Liver (tissue), 9 donors: ENCODE measurements around the gene CHST4. TPM values are rescaled to one million over a fixed set of nuclear protein-coding genes. Genes with fewer than 3 reads are reported as not detected.
A peak's percentile ranks its signal among the peaks of the same experiment; 100 is the strongest.

Source experiments
- DNase-seq: peaks from one replicate; pipeline ENCODE4 v3.0.0-alpha.2; 2017; ENCODE audit warnings: low spot score
- H3K27ac ChIP-seq, 2 donors: one replicate each; pipeline ENCODE4 v1.7.0; 2013; ENCODE audit warnings: inconsistent platforms in 2 of 2, low read length in 2 of 2, control low read depth in 1 of 2, low read depth in 1 of 2, mild to moderate bottlenecking in 1 of 2
- H3K27me3 ChIP-seq, 4 donors: one replicate each; pipeline versions ENCODE4 v1.6.1 to v1.7.0; 2013; ENCODE audit warnings: low read length in 3 of 4, inconsistent platforms in 1 of 4, mild to moderate bottlenecking in 1 of 4, moderate library complexity in 1 of 4; ENCODE audit not compliant: control insufficient read depth in 4 of 4, insufficient read depth in 4 of 4
- H3K36me3 ChIP-seq, 4 donors: one replicate each; pipeline versions ENCODE4 v1.6.1 to v1.7.0; 2013; ENCODE audit warnings: low read length in 3 of 4, mild to moderate bottlenecking in 3 of 4, low read depth in 1 of 4, moderate library complexity in 1 of 4; ENCODE audit not compliant: control insufficient read depth in 4 of 4, insufficient read depth in 3 of 4
- H3K4me1 ChIP-seq, 4 donors: one replicate each; pipeline versions ENCODE4 v1.6.1 to v1.7.0; 2013; ENCODE audit warnings: low read length in 3 of 4, mild to moderate bottlenecking in 3 of 4, moderate library complexity in 1 of 4; ENCODE audit not compliant: control insufficient read depth in 4 of 4, insufficient read depth in 4 of 4
- H3K4me3 ChIP-seq, 3 donors: one replicate each; pipeline versions ENCODE4 v1.6.1 to v1.7.0; 2013; ENCODE audit warnings: low read length in 3 of 3, control low read depth in 1 of 3, low read depth in 1 of 3, mild to moderate bottlenecking in 1 of 3
- H3K9ac ChIP-seq, 2 donors: one replicate each; pipeline ENCODE4 v1.7.0; 2013; ENCODE audit warnings: low read length in 2 of 2, mild to moderate bottlenecking in 2 of 2, moderate library complexity in 2 of 2, control low read depth in 1 of 2, low read depth in 1 of 2
- H3K9me3 ChIP-seq, 4 donors: one replicate each; pipeline versions ENCODE4 v1.6.1 to v1.7.0; 2013; ENCODE audit warnings: low read length in 3 of 4; ENCODE audit not compliant: control insufficient read depth in 4 of 4
- ATF3 ChIP-seq: IDR thresholded peaks from 2 replicates; pipeline ENCODE4 v1.6.1; 2016; ENCODE audit warnings: antibody characterized with exemption
- CTCF ChIP-seq: fragments of 150-350 bp; IDR thresholded peaks from 2 replicates; pipeline ENCODE4 v1.5.1; 2017; ENCODE audit warnings: improper control_type of control experiment, low read depth, low read length; ENCODE audit not compliant: missing input control
- EGR1 ChIP-seq, 2 donors: IDR thresholded peaks; 2 replicates each; pipeline ENCODE4 v1.6.1; 2016 to 2018; ENCODE audit warnings: antibody characterized with exemption in 2 of 2, low read depth in 2 of 2
- FOXA1 ChIP-seq: IDR thresholded peaks from 2 replicates; pipeline ENCODE4 v1.6.1; 2016; ENCODE audit warnings: antibody characterized with exemption
- FOXA2 ChIP-seq: IDR thresholded peaks from 2 replicates; pipeline ENCODE4 v1.6.1; 2016; ENCODE audit warnings: antibody characterized with exemption
- GABPA ChIP-seq, 2 donors: IDR thresholded peaks in 1 of 2; conservative IDR thresholded peaks in 1 of 2; 2 replicates each; pipeline ENCODE4 v1.6.1; 2016; ENCODE audit warnings: antibody characterized with exemption in 2 of 2, mild to moderate bottlenecking in 1 of 2, moderate library complexity in 1 of 2
- HNF4A ChIP-seq, 2 donors: conservative IDR thresholded peaks; 2 replicates each; pipeline ENCODE4 v1.6.1; 2016; ENCODE audit warnings: antibody characterized with exemption in 2 of 2, mild to moderate bottlenecking in 2 of 2
- JUND ChIP-seq, 2 donors: IDR thresholded peaks; 2 replicates each; pipeline ENCODE4 v1.6.1; 2016; ENCODE audit warnings: antibody characterized with exemption in 2 of 2
- MAX ChIP-seq: IDR thresholded peaks from 2 replicates; pipeline ENCODE4 v1.6.1; 2016; ENCODE audit warnings: antibody characterized with exemption
- NR2F2 ChIP-seq: IDR thresholded peaks from 2 replicates; pipeline ENCODE4 v1.6.1; 2016; ENCODE audit warnings: antibody characterized with exemption
- RAD21 ChIP-seq, 2 donors: IDR thresholded peaks; 2 replicates each; pipeline ENCODE4 v1.6.1; 2016; ENCODE audit warnings: antibody characterized with exemption in 2 of 2, mild to moderate bottlenecking in 2 of 2
- REST ChIP-seq: IDR thresholded peaks from 2 replicates; pipeline ENCODE4 v1.6.1; 2016; ENCODE audit warnings: antibody characterized with exemption, mild to moderate bottlenecking
- RXRA ChIP-seq, 2 donors: IDR thresholded peaks; 2 replicates each; pipeline ENCODE4 v1.6.1; 2017 to 2018; ENCODE audit warnings: antibody characterized with exemption in 2 of 2, mild to moderate bottlenecking in 1 of 2
- SP1 ChIP-seq: IDR thresholded peaks from 2 replicates; pipeline ENCODE4 v1.6.1; 2018; ENCODE audit warnings: antibody characterized with exemption, mild to moderate bottlenecking
- TAF1 ChIP-seq: conservative IDR thresholded peaks from 2 replicates; pipeline ENCODE4 v1.6.1; 2016; ENCODE audit warnings: antibody characterized with exemption, mild to moderate bottlenecking
- YY1 ChIP-seq: IDR thresholded peaks from 2 replicates; pipeline ENCODE4 v1.6.1; 2016; ENCODE audit warnings: antibody characterized with exemption, mild to moderate bottlenecking
- ZBTB33 ChIP-seq: IDR thresholded peaks from 2 replicates; pipeline ENCODE4 v1.6.1; 2016; ENCODE audit warnings: antibody characterized with exemption
- WGBS: extraction: QIAGEN DNeasy Blood & Tissue Kit; methylation state at CpG from one replicate; pipeline ENCODE4 v1.1.7; 2013; 5-methylcytosine and 5-hydroxymethylcytosine counted together
- polyA plus RNA-seq, 2 donors: library from polyadenylated mRNA; stranded (reverse) in 1 of 2; unstranded in 1 of 2; fragments of 200-250 nt in 1 of 2; fragments of >200 nt in 1 of 2; fragmentation: Nextera tagmentation in 1 of 2; extraction: Ambion mirVana in 1 of 2; gene quantifications; one replicate each; pipeline versions ENCODE4 v1.2.1 to v1.2.3, GENCODE V29; 2013 to 2015
- total RNA-seq, 2 donors: library from RNA; depleted of rRNA; stranded (reverse); fragments of >200 nt; gene quantifications; one replicate each; pipeline ENCODE4 v1.2.3, GENCODE V29; 2014
- donor health status: healthy.
- donor health status: healthy.
- donor health status: healthy.
- donor health status: healthy.
- donor health status: healthy.

CHST4 gene
- total and polyA plus RNA-seq, 4 donors = 0.09 to 14.3 (median 7.1) TPM

GRCh38 chr16:71574702-71575101 is 48.5 kb downstream of the CHST4 start:
- H3K27ac ChIP-seq = peak overlapping the region; percentile 94 to 95
- H3K4me1 ChIP-seq = peaks cover 0 to 51% (median 26%) of the 10 kb centered on the region in 4 donors
- no peak for DNase-seq
- no peak for TF ChIP-seq GABPA (IDR thresholded peaks at IDR 0.05 in 1 of 2, conservative IDR thresholded peaks at IDR 0.05 in 1 of 2)
- TF ChIP-seq REST = no peak
- TF ChIP-seq RAD21 (IDR thresholded peaks at IDR 0.05) = no peak
- TF ChIP-seq YY1 = no peak
- no peak for TF ChIP-seq JUND (IDR thresholded peaks at IDR 0.05)
- no peak for TF ChIP-seq MAX
- TF ChIP-seq CTCF = no peak
- no peak for TF ChIP-seq FOXA1
- no peak for TF ChIP-seq SP1
- no peak for TF ChIP-seq RXRA (IDR thresholded peaks at IDR 0.05)
- TF ChIP-seq FOXA2 = no peak
- peaks cover 0 to 25% (median 9%) of the 10 kb centered on the region in 4 donors for H3K36me3 ChIP-seq
- peak overlapping the region in 2 of 3 donors; percentile 7 to 89 for H3K4me3 ChIP-seq
- peak overlapping the region; percentile 85 to 100 for H3K9ac ChIP-seq
- no peaks in the 10 kb centered on the region for H3K9me3 ChIP-seq
- H3K27me3 ChIP-seq = no peaks in the 10 kb centered on the region

GRCh38 chr16:71576971-71577370 is 50.7 kb downstream of the CHST4 start, which contains the start of gene TAT:
TSS of gene TAT (minus strand) at chr16:71577092. CDS start at chr16:71576415, 677 bp downstream.
- peak within 1 kb of the TSS; percentile 94 to 95 for H3K27ac ChIP-seq
- H3K9me3 ChIP-seq = no peaks in the 10 kb centered on the region
- H3K27me3 ChIP-seq = no peaks in the 10 kb centered on the region
- H3K9ac ChIP-seq = peak within 1 kb of the TSS; percentile 85 to 100
- H3K4me1 ChIP-seq = peaks cover 5 to 45% (median 13%) of the 10 kb centered on the region in 4 donors
- 16% methylated on average over 3 of the region's 3 CpGs for WGBS
- peaks cover 0 to 8% (median 2%) of the 10 kb centered on the region in 4 donors for H3K36me3 ChIP-seq
- H3K4me3 ChIP-seq = peak within 1 kb of the TSS; percentile 44 to 89 (median 80)
- DNase-seq = no peak
- TF ChIP-seq NR2F2 = no peak
- TF ChIP-seq EGR1 (IDR thresholded peaks at IDR 0.05; ENCODE audit: low read depth in 2 of 2) = peak in 1 of 2 donors; percentile 36
- peak; percentile 13 for TF ChIP-seq FOXA2
- TF ChIP-seq HNF4A (conservative IDR thresholded peaks at IDR 0.05) = peak; percentile 71 to 80
- TF ChIP-seq RAD21 (IDR thresholded peaks at IDR 0.05) = peak; percentile 38 to 63
- TF ChIP-seq ATF3 = peak; percentile 17
- TF ChIP-seq TAF1 = peak; percentile 98
- TF ChIP-seq CTCF = no peak
- TF ChIP-seq FOXA1 = no peak
- TF ChIP-seq GABPA (IDR thresholded peaks at IDR 0.05 in 1 of 2, conservative IDR thresholded peaks at IDR 0.05 in 1 of 2) = no peak
- peak; percentile 57 for TF ChIP-seq YY1
- peak; percentile 89 to 94 for TF ChIP-seq RXRA (IDR thresholded peaks at IDR 0.05)
- peak; percentile 97 for TF ChIP-seq REST
- TF ChIP-seq MAX = peak; percentile 57
- no peak for TF ChIP-seq ZBTB33
